H1 (cell line): ENCODE results near the gene SH3YL1.

ENCODE experiments used
- CHD2 ChIP-seq: IDR thresholded peaks from 2 replicates; pipeline ENCODE4 v1.6.1; 2012; ENCODE audit warnings: low read length, improper control_type of control experiment
- CTCF ChIP-seq, 3 experiments: IDR thresholded peaks; 1 replicate in 2 of 3; 2 replicates in 1 of 3; pipeline versions ENCODE4 v1.5.1 to v1.6.1; 2011; ENCODE audit warnings: low read length in 3 of 3, mild to moderate bottlenecking in 3 of 3, inconsistent platforms in 2 of 3, low read depth in 1 of 3, moderate library complexity in 1 of 3; ENCODE audit not compliant: insufficient read depth in 1 of 3; ENCODE audit errors: control extremely low read depth in 1 of 3
- EZH2 ChIP-seq: fragments of 200-600 bp; sonication (generic); IDR thresholded peaks from 2 replicates; pipeline ENCODE4 v1.7.1; 2012; ENCODE audit warnings: low read depth, mild to moderate bottlenecking, moderate library complexity, low read length, inconsistent platforms; ENCODE audit not compliant: severe bottlenecking
- HDAC2 ChIP-seq, 2 experiments: fragments of 300-600 bp in 1 of 2; sonication (generic) in 1 of 2; IDR thresholded peaks; 2 replicates each; pipeline ENCODE4 v1.6.1; 2011 to 2012; ENCODE audit warnings: low read depth in 2 of 2, low read length in 2 of 2, mild to moderate bottlenecking in 2 of 2, moderate library complexity in 2 of 2, borderline replicate concordance in 1 of 2, inconsistent platforms in 1 of 2
- POLR2AphosphoS5 ChIP-seq: IDR thresholded peaks from 2 replicates; pipeline ENCODE4 v1.6.1; 2011; ENCODE audit warnings: low read depth, low read length
- RAD21 ChIP-seq, 2 experiments: IDR thresholded peaks in 1 of 2; conservative IDR thresholded peaks in 1 of 2; 2 replicates each; pipeline ENCODE4 v1.6.1; 2011; ENCODE audit warnings: low read depth in 2 of 2, low read length in 2 of 2, improper control_type of control experiment in 1 of 2, inconsistent platforms in 1 of 2, mild to moderate bottlenecking in 1 of 2, moderate library complexity in 1 of 2
- RNF2 ChIP-seq: fragments of 200-900, 300-1000 bp; sonication (generic); IDR thresholded peaks from 2 replicates; pipeline ENCODE4 v1.7.1; 2016; ENCODE audit warnings: borderline replicate concordance, low read depth, mild to moderate bottlenecking, antibody characterized with exemption, low read length; ENCODE audit not compliant: poor library complexity, severe bottlenecking; ENCODE audit errors: missing control alignments
- TAF1 ChIP-seq: IDR thresholded peaks from 2 replicates; pipeline ENCODE4 v1.6.1; 2011; ENCODE audit warnings: mild to moderate bottlenecking, low read depth, low read length
- YY1 ChIP-seq: IDR thresholded peaks from 2 replicates; pipeline ENCODE4 v1.6.1; 2011; ENCODE audit warnings: low read depth, mild to moderate bottlenecking, low read length

DNA sequence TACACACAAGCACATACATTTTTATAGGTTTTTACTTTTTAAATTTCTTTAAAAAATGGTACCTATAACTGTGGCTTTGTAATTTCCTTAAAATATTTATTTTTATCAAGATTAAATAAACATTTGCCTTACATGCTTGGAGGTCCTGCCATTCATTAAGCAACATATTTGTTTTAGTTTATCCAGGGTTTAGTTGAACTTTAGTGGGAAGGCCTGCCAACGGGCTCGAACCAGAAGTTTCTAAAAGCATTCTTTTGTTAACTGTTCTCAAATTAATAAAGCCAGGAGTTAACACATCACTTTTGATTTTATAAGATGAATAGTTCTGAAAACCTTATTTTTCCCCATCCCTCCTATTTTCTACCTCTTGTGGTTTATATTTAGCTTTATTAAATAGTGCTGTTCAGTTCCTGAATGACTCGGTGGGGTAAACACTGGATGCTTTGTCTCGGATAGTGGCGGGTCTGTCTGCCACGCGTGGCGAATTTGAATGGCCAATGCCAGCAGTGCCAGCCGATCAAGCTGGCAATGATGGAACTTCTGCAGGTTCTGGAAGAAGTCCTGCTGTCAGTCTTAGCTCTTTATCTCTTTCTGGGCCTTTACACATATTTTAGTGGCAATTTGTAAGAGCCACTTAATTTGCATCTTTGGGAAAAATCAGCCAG is 32.2 kb downstream of the SH3YL1 start:
- TF ChIP-seq CHD2 (no peak), RNF2 (no peak), YY1 (no peak), HDAC2 (IDR thresholded peaks at IDR 0.05; ENCODE audit: borderline replicate concordance in 1 of 2, low read depth in 2 of 2, low read length in 2 of 2) (no peak), EZH2 (no peak), TAF1 (no peak), RAD21 (IDR thresholded peaks at IDR 0.05 in 1 of 2, conservative IDR thresholded peaks at IDR 0.05 in 1 of 2; ENCODE audit: low read depth in 2 of 2, low read length in 2 of 2) (no peak), CTCF (IDR thresholded peaks at IDR 0.05; ENCODE audit: control extremely low read depth in 1 of 3, insufficient read depth in 1 of 3, low read depth in 1 of 3, low read length in 3 of 3) (no peak), POLR2AphosphoS5 (no peak)
